Fibroblast of lung (primary cell): ENCODE results near the gene TRIM5.

Experiments used
- CTCF ChIP-seq, 2 donors: IDR thresholded peaks in 1 of 2; conservative IDR thresholded peaks in 1 of 2; 1 replicate in 1 of 2; 2 replicates in 1 of 2; pipeline ENCODE4 v1.5.1; 2011 to 2012; ENCODE audit warnings: low read length in 2 of 2, control low read depth in 1 of 2, inconsistent platforms in 1 of 2, low read depth in 1 of 2, mild to moderate bottlenecking in 1 of 2
- EZH2 ChIP-seq: IDR thresholded peaks from 2 replicates; pipeline ENCODE4 v1.5.1; 2012; ENCODE audit warnings: low read length, control low read depth, mild to moderate bottlenecking; ENCODE audit errors: missing control alignments

GRCh38 chr11:5674391-5674790 lies 10.5 kb downstream of the TRIM5 start:
- no peak for TF ChIP-seq CTCF (conservative IDR thresholded peaks at IDR 0.05 in 1 of 2, IDR thresholded peaks at IDR 0.05 in 1 of 2; ENCODE audit: low read depth in 1 of 2, low read length in 2 of 2)
- TF ChIP-seq EZH2: no peak
